Head of caudate nucleus (tissue), 42 donors: ENCODE results near the gene PHF10.
"Not testable (repeated sequence)": the region's sequence is repeated elsewhere in the genome, so short reads cannot be mapped to it uniquely, and the experiment has no call there.

Experiments used
- DNase-seq, 42 donors: peaks; one replicate each; pipeline versions ENCODE4 v3.0.0 to v3.0.0-alpha.2; 2020 to 2021; ENCODE audit warnings: mixed read lengths in 7 of 42
- intact Hi-C: fragments of 100-400 bp; cut with DNase I; formaldehyde crosslinking; loops from one replicate; pipeline ENCODE4 v1.15.0; 2022

PHF10 gene

DNA sequence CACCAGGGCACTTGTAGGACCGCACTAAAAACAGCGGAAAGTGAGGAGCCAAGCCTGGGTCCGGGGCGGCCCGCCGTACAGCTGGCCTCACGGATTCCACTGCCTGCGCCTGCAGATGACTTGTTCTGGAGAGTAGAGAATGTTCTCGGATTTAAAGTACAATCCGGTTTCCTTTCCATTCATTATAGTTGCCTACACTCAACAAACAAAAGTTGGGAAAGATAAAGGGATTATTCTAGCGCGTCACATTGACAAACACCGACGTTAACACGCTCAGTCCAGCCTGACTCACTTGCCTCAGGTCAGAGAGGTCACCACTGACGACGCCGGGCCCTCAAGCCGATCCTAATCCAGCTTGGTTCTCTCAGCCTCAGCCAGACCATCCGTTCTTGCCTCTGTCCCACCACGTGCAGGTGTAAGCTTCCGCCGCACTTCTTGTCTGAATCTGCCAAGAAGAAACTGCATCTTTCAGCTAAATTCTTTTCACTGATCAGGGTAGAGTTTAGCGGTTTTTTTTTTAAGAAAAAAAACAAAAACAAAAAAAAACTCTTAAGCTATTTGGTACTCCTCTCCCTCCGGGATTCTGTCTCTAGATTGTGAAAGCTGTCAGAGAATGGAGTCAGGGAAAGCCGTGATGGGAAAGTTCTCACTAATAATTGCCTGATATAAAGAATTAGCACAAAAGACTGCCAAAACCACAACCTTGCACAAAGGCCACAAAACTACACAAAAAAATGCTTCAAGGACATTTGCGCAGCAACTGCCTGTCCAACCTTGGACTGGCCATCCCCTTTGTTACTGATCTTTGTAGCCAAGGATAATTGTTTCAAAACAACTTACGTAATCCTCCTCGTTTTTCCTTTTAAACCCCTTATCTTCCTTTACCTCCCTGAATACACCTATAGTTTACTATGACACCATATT, 1.1 kb upstream of the PHF10 start:
- intact Hi-C loops: no loop called here
- peak in 41 of 42 donors; percentile 14 to 74 (median 41) for DNase-seq

GRCh38 chr6:169723991-169724493, 258 bp downstream of the PHF10 start:
- intact Hi-C loops: loop anchor here (2.0 kb wide), 1 partner anchor 29 kb away; no protein-coding TSS in a partner anchor
- peak in 37 of 42 donors; percentile 2 to 74 (median 43) for DNase-seq

- intact Hi-C loops: loop anchor here (2.0 kb wide), 1 partner anchor 29 kb away; no protein-coding TSS in a partner anchor
- DNase-seq: peak; percentile 44 to 90 (median 78)
These were observed 945 bp downstream of the PHF10 start for GRCh38 chr6:169723200-169723909.

DNA sequence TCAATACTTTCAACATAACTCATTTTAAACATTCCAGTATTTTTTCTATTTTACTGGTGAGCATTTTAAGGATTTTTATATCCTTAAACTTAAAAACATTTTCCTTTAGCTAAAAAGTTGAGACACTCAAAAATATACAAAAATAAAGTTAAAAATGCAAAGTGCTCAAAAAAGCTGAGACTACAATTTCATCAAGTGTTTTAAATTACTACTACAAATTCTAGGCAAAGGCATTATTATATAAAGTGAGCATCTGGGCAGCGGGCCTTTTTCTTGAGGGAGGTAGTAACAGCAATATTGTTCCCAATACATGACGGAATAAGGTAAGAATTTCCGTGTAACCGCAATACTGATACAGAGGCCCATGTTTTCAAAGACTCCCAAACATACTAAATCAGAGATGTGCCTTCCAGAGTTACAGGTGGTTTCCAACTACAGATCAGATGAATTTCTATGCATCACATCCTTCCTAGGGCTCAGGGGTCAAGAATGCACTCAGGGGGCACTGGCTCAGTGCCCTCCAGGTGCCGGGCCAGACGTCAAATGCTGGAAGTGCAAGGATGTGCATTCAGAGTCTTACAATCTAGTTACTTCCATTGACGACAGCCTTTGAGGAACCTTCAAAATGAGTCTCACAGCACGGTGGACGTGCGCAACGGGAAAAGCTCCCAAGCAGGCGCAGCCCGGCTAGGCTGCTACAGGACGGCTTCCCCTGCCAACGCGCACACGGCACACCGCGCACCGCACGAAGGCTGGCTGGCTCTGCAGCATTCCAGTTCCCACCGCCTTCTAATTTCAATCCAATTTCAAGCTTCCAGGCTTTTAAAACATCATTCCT, 1.7 kb downstream of the PHF10 start:
- intact Hi-C loops: loop anchor here (2.0 kb wide), 1 partner anchor 30 kb away; no protein-coding TSS in a partner anchor

DNA sequence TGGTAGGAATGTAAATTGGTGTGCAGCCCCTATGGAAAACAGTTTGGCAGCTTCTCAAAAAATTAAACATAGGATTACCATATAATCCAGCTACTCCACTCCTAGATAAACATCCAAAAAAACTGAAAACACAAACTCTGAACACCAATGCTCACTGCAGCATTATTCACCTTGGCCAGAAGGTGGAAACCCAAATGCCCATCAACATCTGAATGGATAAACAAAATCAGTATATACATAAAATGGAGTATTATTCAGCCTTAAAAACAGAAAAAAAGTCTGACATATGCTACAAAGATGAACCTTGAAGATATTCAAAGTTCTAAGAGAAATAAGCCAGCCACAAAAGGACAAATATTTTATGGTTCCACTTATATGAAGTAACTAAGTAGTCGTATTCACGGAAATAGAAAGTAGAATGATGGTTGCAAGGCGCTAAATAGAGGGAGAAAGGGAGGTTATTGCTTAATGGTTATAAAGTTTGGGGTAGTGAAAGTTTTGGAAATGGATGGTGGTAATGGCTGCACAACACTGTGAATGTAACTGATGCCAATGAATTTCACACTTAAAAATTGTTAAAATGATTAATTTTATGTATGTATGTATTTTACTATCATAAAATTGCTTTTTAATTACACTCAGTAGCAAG, 4.0 kb downstream of the PHF10 start:
- intact Hi-C loops: no loop called here
- no peak for DNase-seq

More for the DNA sequence above, 1.7 kb downstream of the PHF10 start:
- peak in 38 of 42 donors; percentile 9 to 63 (median 34) for DNase-seq

GRCh38 chr6:169719117-169719516, 5.2 kb downstream of the PHF10 start:
- DNase-seq: no peak
- intact Hi-C loops: no loop called here

GRCh38 chr6:169714595-169714994, 9.7 kb downstream of the PHF10 start:
- intact Hi-C loops: no loop called here
- no peak for DNase-seq

- intact Hi-C loops: no loop called here
- no peak for DNase-seq
These were observed 10.1 kb downstream of the PHF10 start for GRCh38 chr6:169714178-169714577.

DNA sequence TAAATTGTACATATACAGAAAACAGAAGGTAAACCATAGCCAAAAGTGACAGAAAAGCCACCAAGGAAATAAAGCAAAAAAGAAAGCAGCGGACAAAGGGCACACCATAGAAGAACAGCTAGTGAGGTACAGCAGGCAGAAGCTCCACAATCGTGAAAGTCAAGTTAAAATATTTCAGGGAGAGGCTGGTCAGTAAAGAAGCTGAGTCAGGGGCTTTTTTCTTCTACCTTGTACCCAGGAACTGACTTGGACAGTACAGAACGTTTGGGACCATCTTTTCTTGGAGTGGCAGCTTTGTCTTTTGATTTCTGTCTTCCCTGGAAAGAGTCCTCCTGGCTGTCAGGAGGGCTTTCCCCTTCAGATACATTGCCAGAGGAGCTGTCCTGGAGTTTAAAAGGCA, 14.3 kb downstream of the PHF10 start:
- no peak for DNase-seq
- intact Hi-C loops: no loop called here

GRCh38 chr6:169709293-169709692, 15.0 kb downstream of the PHF10 start:
- DNase-seq: no peak
- intact Hi-C loops: no loop called here

DNA sequence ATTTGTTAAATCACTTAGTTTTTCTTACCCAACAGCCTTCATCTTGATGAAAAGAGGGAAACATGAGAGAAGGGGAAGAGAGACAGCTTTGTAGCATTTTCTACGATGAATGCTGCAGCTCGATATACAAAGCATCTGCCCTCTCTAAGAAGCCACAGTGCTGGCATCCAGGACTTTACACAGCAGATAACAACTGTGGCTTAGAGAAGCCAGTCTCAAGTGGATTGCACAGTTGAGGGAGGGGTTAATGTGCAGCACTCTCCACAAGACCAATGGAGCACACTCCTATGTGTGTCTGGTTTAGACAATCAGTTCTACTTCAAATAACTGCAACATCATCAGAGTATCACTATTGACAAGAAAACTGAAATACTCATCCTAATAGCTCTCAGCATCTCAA, 16.5 kb downstream of the PHF10 start:
- no peak for DNase-seq
- intact Hi-C loops: no loop called here

- no peak for DNase-seq
- intact Hi-C loops: no loop called here
These were observed 21.5 kb downstream of the PHF10 start for GRCh38 chr6:169702840-169703246.

DNA sequence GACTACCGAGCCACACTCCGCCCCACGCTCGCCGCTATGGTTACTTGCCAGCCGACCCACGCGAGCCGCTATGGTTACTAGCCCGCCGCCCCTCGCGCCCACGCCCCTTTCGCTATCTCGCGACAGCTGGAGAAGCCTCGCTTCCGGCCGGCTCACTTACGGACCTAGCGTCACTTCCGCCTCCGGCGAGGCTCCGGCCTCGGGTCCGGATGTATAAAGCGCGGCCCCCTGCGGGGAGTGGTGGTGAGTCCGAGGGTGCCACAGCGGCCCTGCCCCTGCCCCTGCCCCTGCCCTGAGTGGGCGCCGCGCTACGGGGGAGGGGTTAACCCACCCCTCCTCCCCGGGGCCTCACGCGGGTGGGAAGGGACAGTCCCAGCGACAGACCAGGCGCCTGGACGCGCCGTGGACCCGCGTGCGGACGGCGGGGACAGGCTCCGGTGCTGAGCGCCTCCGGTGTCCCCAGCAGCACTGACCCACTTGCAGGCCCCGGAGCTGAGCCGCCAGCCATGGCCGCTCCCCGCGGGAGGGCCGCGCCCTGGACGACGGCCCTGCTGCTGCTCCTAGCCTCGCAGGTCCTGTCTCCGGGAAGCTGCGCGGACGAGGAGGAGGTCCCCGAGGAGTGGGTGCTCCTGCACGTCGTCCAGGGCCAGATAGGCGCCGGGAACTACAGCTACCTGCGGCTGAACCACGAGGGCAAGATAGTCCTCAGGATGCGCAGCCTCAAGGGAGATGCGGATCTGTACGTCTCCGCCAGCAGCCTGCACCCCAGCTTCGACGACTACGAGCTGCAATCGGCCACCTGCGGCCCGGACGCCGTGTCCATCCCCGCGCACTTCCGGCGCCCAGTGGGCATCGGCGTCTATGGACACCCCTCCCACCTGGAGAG, 22.1 kb downstream of the PHF10 start, which contains the start of the genes C6orf120 and WDR27:
C6orf120 (plus strand) TSS at position 173 of the 886 bp plus-strand sequence; CDS start at position 507, 334 bp downstream.
WDR27 (minus strand) TSS at position 76 of the 886 bp plus-strand sequence. CDS start 13,024 bp downstream, outside the sequence.
- peak; percentile 91 to 99 (median 96) for DNase-seq
- intact Hi-C loops: no loop called here

DNA sequence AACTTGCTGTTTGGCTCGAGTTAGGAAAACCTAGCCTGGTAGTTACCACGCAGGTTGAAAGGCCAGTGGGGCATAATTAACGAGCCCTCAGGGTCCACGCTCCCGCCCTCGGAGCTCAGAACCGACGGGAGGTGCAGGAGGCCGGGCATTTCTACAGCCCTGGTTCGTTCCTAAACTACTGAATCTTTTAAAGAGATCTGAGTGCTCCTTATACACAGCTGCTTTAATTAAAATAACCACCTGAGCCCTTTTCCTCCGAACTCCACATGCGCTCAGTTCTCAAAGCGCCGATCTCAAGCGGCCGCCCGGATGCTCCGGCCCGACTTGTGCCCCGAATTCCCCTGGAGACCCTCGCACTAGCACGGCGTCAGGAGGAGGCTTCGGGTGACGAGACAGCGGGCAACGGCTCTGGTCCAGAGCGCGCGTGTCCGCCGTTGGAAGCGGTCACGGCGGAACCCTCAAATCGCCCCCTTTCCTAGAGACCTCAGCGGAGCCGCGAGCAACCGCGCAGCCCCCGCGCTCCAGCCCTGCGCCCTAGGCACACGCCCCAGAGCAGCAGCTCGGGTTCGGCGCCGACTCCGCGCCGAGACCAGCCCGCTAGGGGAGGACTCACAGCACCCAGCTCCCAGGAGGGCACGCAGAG, 22.9 kb downstream of the PHF10 start:
- DNase-seq: peak in 11 of 42 donors; percentile 7 to 53 (median 25)
- intact Hi-C loops: no loop called here

DNA sequence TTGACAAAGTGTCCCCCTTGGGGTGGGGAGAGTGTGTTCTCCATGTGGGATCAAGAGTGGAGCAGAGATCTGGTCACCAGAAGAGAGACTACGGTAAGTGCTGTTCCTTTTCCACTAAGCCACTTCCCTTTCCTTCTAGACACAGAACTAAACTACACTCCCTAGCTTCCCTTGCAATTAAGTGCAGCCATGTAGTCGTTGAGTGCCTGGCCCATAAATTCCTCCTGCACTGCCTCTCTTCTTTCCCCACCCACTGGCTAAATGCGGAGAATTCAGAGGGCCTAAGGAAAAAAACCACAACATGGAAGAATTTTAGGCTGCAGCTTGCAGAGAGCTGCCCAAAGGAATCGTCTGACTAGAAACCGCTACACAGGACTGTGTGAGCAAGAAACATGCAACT, 24.0 kb downstream of the PHF10 start:
- intact Hi-C loops: no loop called here
- no peak for DNase-seq

DNA sequence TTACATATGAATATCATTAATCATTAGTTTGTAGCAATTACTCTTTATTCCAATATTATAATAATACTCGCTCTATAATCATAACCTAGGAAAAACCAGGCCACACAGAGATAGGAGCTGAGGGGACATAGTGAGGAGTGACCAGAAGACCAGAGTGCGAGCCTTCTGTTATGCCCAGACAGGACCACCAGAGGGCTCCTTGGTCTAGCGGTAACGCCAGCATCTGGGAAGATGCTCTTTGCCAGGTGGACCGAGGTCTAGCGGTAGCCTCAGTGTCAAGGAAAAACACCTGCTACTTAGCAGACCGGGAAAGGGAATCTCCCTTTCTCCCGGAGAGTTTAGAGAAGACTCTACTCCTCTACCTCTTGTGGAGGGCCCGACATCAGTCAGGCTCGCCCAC, 27.2 kb downstream of the PHF10 start:
- peak in 8 of 42 donors; percentile 6 to 64 (median 23) for DNase-seq
- intact Hi-C loops: not testable (repeated sequence)

- no peak for DNase-seq
- intact Hi-C loops: no loop called here
These were observed 29.2 kb downstream of the PHF10 start for GRCh38 chr6:169695131-169695530.
